ENCODE results near the gene PRXL2A.
"Not testable (repeated sequence)": the region's sequence is repeated elsewhere in the genome, so short reads cannot be mapped to it uniquely, and the experiment has no call there.

Gene PRXL2A

GRCh38 chr10:80411267-80411668, 2.9 kb downstream of the PRXL2A start:
- no peaks in the 10 kb centered on the region for H3K36me3 ChIP-seq (ENCODE audit: insufficient read depth, low read length)
- no peaks in the 10 kb centered on the region for H3K4me1 ChIP-seq (ENCODE audit: control insufficient read depth, insufficient read depth, low read length, unreplicated experiment)
- H3K27ac ChIP-seq (ENCODE audit: low read depth, low read length): no peak overlapping the region
- H3K27me3 ChIP-seq (ENCODE audit: insufficient read depth, low read length): peaks cover 57% of the 10 kb centered on the region
- no peak overlapping the region for H3K4me3 ChIP-seq (ENCODE audit: low read depth, low read length)
- no peaks in the 10 kb centered on the region for H3K79me2 ChIP-seq (ENCODE audit: control insufficient read depth, insufficient read depth, low read length, unreplicated experiment)
- no peak overlapping the region for H2AFZ ChIP-seq (ENCODE audit: low read length, unreplicated experiment)

- Histone ChIP-seq H3K4me1 (ENCODE audit: control insufficient read depth, insufficient read depth, low read length, unreplicated experiment) (no peaks in the 10 kb centered on the region), H3K27me3 (ENCODE audit: insufficient read depth, low read length) (peaks cover 58% of the 10 kb centered on the region), H2AFZ (ENCODE audit: low read length, unreplicated experiment) (no peak overlapping the region), H3K4me3 (ENCODE audit: low read depth, low read length) (no peak overlapping the region), H3K79me2 (ENCODE audit: control insufficient read depth, insufficient read depth, low read length, unreplicated experiment) (no peaks in the 10 kb centered on the region), H3K27ac (ENCODE audit: low read depth, low read length) (no peak overlapping the region), H3K36me3 (ENCODE audit: insufficient read depth, low read length) (no peaks in the 10 kb centered on the region)
These were observed 3.4 kb downstream of the PRXL2A start for GRCh38 chr10:80411681-80412220.

- Histone ChIP-seq H3K27ac (ENCODE audit: low read depth, low read length) (no peak overlapping the region), H3K4me1 (ENCODE audit: control insufficient read depth, insufficient read depth, low read length, unreplicated experiment) (no peaks in the 10 kb centered on the region), H3K79me2 (ENCODE audit: control insufficient read depth, insufficient read depth, low read length, unreplicated experiment) (no peaks in the 10 kb centered on the region), H3K27me3 (ENCODE audit: insufficient read depth, low read length) (peaks cover 53% of the 10 kb centered on the region), H3K36me3 (ENCODE audit: insufficient read depth, low read length) (no peaks in the 10 kb centered on the region), H3K4me3 (ENCODE audit: low read depth, low read length) (no peak overlapping the region), H2AFZ (ENCODE audit: low read length, unreplicated experiment) (no peak overlapping the region)
These were observed 4.1 kb downstream of the PRXL2A start for GRCh38 chr10:80412486-80412885.

GRCh38 chr10:80413271-80413996, 5.1 kb downstream of the PRXL2A start:
- H3K36me3 ChIP-seq (ENCODE audit: insufficient read depth, low read length): no peaks in the 10 kb centered on the region
- peaks cover 47% of the 10 kb centered on the region for H3K27me3 ChIP-seq (ENCODE audit: insufficient read depth, low read length)
- H2AFZ ChIP-seq (ENCODE audit: low read length, unreplicated experiment): no peak overlapping the region
- H3K4me3 ChIP-seq (ENCODE audit: low read depth, low read length): no peak overlapping the region
- no peaks in the 10 kb centered on the region for H3K4me1 ChIP-seq (ENCODE audit: control insufficient read depth, insufficient read depth, low read length, unreplicated experiment)
- no peaks in the 10 kb centered on the region for H3K79me2 ChIP-seq (ENCODE audit: control insufficient read depth, insufficient read depth, low read length, unreplicated experiment)
- no peak overlapping the region for H3K27ac ChIP-seq (ENCODE audit: low read depth, low read length)

GRCh38 chr10:80414142-80414895, 6.0 kb downstream of the PRXL2A start:
- Histone ChIP-seq H3K4me3 (ENCODE audit: low read depth, low read length) (no peak overlapping the region), H3K27ac (ENCODE audit: low read depth, low read length) (no peak overlapping the region), H3K4me1 (ENCODE audit: control insufficient read depth, insufficient read depth, low read length, unreplicated experiment) (no peaks in the 10 kb centered on the region), H2AFZ (ENCODE audit: low read length, unreplicated experiment) (no peak overlapping the region), H3K79me2 (ENCODE audit: control insufficient read depth, insufficient read depth, low read length, unreplicated experiment) (no peaks in the 10 kb centered on the region), H3K27me3 (ENCODE audit: insufficient read depth, low read length) (peaks cover 38% of the 10 kb centered on the region), H3K36me3 (ENCODE audit: insufficient read depth, low read length) (no peaks in the 10 kb centered on the region)

GRCh38 chr10:80415734-80416478, 7.6 kb downstream of the PRXL2A start:
- H3K27ac ChIP-seq (ENCODE audit: low read depth, low read length): no peak overlapping the region
- no peak overlapping the region for H3K4me3 ChIP-seq (ENCODE audit: low read depth, low read length)

GRCh38 chr10:80416479-80417098, 8.2 kb downstream of the PRXL2A start:
- Histone ChIP-seq H3K4me1 (ENCODE audit: control insufficient read depth, insufficient read depth, low read length, unreplicated experiment) (no peaks in the 10 kb centered on the region), H3K36me3 (ENCODE audit: insufficient read depth, low read length) (no peaks in the 10 kb centered on the region), H2AFZ (ENCODE audit: low read length, unreplicated experiment) (no peak overlapping the region), H3K27ac (ENCODE audit: low read depth, low read length) (no peak overlapping the region), H3K27me3 (ENCODE audit: insufficient read depth, low read length) (peaks cover 35% of the 10 kb centered on the region), H3K79me2 (ENCODE audit: control insufficient read depth, insufficient read depth, low read length, unreplicated experiment) (no peaks in the 10 kb centered on the region), H3K4me3 (ENCODE audit: low read depth, low read length) (no peak overlapping the region)

More at GRCh38 chr10:80415734-80416478, 7.6 kb downstream of the PRXL2A start:
- Histone ChIP-seq H3K36me3 (ENCODE audit: insufficient read depth, low read length) (no peaks in the 10 kb centered on the region), H3K79me2 (ENCODE audit: control insufficient read depth, insufficient read depth, low read length, unreplicated experiment) (no peaks in the 10 kb centered on the region), H3K4me1 (ENCODE audit: control insufficient read depth, insufficient read depth, low read length, unreplicated experiment) (no peaks in the 10 kb centered on the region), H3K27me3 (ENCODE audit: insufficient read depth, low read length) (peaks cover 33% of the 10 kb centered on the region), H2AFZ (ENCODE audit: low read length, unreplicated experiment) (no peak overlapping the region)

- H3K36me3 ChIP-seq (ENCODE audit: insufficient read depth, low read length); H3K79me2 ChIP-seq (ENCODE audit: control insufficient read depth, insufficient read depth, low read length, unreplicated experiment); H3K4me1 ChIP-seq (ENCODE audit: control insufficient read depth, insufficient read depth, low read length, unreplicated experiment); H3K27ac ChIP-seq (ENCODE audit: low read depth, low read length); H3K4me3 ChIP-seq (ENCODE audit: low read depth, low read length); H2AFZ ChIP-seq (ENCODE audit: low read length, unreplicated experiment): not testable (repeated sequence)
- peaks cover 38% of the 10 kb centered on the region for H3K27me3 ChIP-seq (ENCODE audit: insufficient read depth, low read length)
These were observed 8.9 kb downstream of the PRXL2A start for GRCh38 chr10:80417256-80417655.

- Histone ChIP-seq H3K27me3 (ENCODE audit: insufficient read depth, low read length) (peaks cover 47% of the 10 kb centered on the region), H3K79me2 (ENCODE audit: control insufficient read depth, insufficient read depth, low read length, unreplicated experiment) (no peaks in the 10 kb centered on the region), H3K4me3 (ENCODE audit: low read depth, low read length) (no peak overlapping the region), H2AFZ (ENCODE audit: low read length, unreplicated experiment) (no peak overlapping the region), H3K27ac (ENCODE audit: low read depth, low read length) (no peak overlapping the region), H3K4me1 (ENCODE audit: control insufficient read depth, insufficient read depth, low read length, unreplicated experiment) (no peaks in the 10 kb centered on the region), H3K36me3 (ENCODE audit: insufficient read depth, low read length) (no peaks in the 10 kb centered on the region)
These were observed 12.8 kb downstream of the PRXL2A start for GRCh38 chr10:80421050-80421706.
